NT2/D1 (cell line): ENCODE data around the gene UBA5.

Experiments used
- YY1 ChIP-seq: IDR thresholded peaks from 2 replicates; pipeline ENCODE4 v1.6.1; 2011; ENCODE audit not compliant: insufficient read length, insufficient read depth
- ZNF274 ChIP-seq: IDR thresholded peaks from 2 replicates; pipeline ENCODE4 v1.6.1; 2011; ENCODE audit warnings: mild to moderate bottlenecking, low read depth, low read length

DNA sequence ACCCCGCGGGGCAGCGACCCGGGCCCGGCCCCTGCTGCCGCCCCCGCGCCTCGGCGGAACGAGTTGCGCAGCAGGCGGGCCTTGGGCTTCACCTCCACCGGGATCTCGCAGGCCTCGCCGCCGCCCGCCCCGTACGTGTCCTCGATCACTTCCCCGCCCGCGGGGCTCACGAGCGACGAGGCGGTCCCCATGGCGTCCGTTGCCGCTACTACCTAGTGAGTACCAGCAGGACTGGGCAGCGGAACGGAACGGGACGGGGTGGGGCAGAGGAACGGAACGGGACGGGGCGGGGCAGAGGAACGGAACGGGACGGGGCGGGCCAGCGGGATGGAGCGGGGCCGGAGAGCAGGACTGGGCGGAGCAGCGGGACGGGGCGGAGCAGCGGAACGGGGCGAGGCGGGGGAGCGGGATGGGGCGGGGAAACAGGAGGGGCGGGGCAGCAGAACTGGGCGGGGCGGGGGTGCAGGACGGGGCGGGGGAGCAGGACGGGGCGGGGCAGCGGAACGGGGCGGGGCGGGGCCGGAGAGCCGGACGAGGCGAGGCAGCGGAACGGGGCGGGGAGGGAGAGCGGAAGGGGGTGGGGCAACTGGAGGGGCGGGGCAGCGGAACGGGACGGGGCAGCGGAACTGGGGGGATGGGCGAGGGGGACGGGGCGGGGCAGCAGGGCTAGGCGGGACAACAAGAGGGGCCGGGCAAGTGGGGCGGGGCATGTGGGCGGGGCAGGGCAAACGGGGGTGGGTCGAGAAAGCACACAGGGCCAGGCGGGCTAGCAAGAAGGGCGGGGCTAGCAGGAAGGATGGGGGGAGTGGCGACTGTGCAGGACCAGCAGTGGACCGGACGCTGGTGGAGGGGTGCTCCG is 62.3 kb downstream of the UBA5 start, which contains the start of gene NPHP3:
- TF ChIP-seq YY1 (no peak), ZNF274 (no peak)
